LHCN-M2 (cell line): ENCODE data around the gene SFXN5. TPM values are rescaled to one million over a fixed set of nuclear protein-coding genes. Genes with fewer than 3 reads are reported as not detected.
A peak's percentile ranks its signal among the peaks of the same experiment; 100 is the strongest.

ENCODE experiments used
- DNase-seq: peaks from one replicate; pipeline ENCODE4 v3.0.0-alpha.2; 2012; ENCODE audit warnings: low read depth
- total RNA-seq: library from RNA; depleted of rRNA; stranded (reverse); fragments of >200 nt; gene quantifications from 2 replicates; pipeline ENCODE4 v1.2.3, GENCODE V29; 2014

Gene SFXN5
- total RNA-seq, 1 experiment from 2014 or later, result 12.9 TPM

DNA sequence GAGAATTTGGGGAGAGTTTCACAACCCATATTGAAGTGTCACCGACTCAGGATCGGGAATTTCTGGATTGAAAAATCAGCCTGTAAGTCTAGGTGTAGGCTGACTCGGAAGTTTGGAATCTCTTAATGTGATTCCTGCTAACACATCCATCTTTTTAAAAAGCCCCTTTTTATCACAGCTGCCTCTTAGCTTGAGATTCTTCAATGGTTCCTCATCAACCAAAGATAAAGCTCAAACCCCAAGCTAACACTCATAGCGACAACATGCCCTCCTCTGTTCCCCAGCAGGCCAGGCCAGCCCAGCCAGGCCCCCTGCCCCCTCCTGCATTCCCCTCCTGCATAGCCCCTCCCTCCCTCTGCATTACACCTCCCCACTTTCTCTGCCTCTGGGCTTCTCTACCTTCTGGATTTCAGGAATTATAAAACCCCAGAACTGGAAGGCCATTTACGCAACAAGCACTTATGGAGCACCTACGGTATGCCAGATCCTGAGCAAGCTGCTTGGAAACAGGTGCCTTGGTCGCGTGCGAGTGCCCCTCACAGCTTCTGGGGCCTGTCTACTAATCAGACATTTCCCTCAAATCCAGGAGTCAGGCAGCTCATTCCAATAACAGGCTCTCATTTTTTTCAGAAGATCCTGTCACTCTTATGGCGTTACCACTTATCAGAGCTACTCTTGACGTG lies 90.8 kb downstream of the SFXN5 start:
- DNase-seq, result peak; percentile 43

DNA sequence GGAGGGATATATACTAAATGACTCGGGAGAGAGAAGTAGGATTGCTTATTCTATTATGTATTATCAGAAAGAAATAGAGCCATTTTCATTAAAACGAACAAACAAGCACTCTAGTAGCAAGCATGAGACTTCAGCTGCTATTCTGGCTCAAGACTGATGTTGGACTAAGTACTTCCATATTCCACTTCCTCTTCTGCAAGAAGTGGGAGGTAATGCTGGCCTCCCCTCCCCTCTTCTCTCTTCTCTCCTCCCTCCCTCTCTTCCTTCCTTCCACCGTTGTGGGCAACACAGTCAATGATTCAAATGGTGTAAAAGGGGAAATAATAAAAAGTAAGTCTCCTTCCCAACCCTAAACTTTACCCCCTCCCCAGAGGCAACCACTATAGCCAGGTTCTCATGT lies 91.6 kb downstream of the SFXN5 start:
- no peak for DNase-seq

DNA sequence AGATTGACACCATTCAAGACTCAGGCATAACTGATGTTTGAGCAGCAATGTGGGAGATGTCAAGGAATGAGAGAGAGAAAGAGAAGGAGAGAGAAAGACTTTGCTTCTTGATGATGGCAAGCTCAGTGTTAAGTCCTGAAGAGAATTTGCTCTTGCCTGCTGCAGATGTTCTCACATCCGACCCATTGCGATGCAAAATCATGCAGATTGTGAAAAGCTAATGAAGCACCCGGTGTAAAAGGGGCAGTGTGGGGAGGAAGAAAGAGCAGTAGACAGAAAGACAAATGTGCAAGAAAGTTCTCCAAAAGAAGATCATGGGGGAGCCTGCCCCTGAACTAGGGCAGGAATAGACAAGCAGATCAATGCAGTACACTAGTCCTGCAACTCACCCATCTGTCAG lies 96.5 kb downstream of the SFXN5 start:
- DNase-seq, result no peak

DNA sequence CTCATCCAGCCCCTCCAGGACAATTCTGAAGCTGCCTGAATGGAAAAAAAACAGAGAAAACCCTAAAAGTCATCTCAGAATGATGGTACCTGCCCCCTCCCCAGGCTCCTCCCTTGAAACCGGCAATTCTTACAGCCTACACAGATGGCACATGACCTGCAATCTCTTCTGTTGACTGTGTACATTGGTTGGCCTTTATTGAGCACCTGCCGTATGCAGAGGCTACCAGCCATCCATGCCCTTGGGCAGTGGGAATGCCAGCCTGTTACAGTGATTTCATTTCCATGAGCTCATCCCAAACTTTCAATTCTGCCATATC lies 97.1 kb downstream of the SFXN5 start:
- DNase-seq, result no peak

DNA sequence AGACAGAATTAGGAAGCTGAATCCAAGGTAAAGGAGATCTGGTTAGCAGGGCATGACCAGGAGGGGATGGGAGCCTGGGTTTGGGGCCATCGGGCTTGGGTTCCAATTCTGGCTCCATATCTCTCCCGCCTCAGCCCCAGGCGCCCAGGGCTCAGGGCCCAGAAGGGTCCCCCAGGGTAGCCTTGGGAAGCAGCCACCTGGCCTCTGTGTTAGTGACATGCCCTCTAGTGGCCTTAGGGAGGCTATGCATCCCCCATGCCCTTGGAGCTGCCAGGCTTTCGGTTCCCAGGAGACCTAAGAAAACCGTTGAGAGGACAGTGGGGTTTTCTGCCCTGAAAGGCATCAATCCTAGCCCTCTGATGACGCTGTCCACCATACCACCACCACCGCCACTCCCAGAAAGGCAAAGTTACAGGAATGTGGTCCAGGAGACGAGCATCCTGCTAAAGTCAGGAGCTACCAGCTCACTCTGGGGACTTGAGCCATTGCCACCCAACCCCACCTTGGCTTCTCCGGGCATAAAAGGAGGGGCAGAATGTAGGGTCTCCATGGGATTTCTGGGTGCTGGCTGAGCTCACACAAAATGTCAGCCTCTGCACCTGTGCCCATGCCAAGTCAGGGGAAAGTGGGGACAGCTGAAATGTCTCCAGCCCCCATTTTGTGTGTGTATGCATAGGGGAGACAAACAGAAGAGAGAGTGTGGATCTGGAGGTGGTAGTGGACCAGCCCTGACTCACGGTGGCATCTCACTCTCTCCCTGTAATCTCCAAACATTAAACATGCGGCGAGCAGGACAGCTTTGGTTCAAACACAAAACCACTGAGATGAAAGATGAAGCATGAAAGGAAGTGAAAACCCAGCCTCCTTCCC lies 97.7 kb downstream of the SFXN5 start:
- peak; percentile 63 for DNase-seq

DNA sequence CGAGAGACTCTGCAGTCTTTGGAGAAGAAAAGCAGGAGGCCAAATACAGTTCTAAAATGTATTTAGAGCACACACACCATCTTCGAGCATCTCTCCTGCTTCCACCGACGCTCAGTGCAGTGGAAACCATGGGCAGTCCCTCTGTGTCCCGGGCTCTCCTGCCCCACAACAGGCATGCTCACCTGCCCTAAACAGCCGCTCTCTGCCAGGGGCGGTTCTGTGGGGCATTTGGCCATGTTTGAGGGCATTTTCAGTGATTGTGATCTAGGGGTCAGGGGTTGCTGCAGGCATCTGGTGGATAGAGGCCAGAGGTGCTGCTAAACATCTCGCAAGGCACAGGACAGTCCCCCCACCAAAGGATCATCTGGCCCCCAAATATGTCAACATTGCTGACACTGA lies 98.4 kb downstream of the SFXN5 start:
- no peak for DNase-seq

DNA sequence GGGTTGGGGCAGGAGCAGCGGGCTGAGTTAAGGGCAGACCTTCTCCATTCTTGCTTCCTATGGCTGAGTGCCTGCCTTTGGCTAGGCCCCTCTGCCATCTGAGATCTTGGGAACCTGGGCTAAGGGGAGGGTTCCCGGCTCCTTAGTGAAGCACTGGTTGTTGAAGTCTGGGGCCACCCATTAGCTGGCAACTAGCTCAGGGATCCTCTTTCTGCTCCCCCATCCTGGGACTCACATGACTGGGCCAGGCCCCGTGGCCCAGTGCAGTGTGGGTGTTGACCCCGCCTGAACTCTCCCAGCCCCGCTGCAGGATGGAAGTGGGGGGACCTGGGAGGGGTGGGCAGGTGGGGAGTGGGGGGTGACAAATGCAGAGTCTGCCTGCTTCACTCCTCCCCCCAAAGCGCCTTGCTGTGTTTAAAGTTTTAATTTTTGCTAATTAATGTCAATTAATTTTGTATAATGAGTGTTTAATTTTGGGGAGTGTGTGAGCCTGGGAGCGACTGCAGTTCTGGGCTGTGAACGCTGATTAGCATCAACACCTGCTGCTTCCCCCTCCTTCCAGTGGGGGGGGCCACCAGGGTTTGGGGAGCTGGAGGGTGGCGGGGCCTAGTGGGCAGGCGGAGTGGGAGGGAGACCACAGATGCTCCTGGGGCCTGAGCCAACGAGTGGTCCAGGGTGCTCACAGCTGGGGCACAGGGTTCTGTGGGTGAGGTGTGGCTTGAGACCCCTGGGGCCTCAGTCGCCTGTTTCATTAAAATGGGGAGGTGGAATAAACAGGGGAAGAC lies 99.0 kb downstream of the SFXN5 start:
- no peak for DNase-seq

DNA sequence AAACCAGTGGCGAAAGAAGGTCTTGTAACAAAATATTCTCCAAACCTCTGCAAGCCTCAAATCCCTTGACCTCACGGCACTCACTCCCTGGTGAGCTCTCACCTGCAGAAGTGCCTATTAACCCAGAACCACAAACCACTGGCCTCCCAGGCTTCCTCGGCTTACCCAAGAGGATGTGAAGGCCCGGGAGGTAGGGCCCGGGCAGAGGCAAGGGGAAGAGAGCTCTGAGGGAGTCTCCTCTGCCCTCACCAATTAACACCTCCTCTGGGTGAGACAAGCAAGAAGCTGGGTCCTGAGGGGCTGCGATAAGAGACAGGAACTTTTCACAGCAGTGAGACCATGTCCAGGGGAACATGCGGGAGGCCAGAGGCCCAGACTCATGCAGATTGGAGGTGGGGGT lies 100.5 kb downstream of the SFXN5 start:
- no peak for DNase-seq

DNA sequence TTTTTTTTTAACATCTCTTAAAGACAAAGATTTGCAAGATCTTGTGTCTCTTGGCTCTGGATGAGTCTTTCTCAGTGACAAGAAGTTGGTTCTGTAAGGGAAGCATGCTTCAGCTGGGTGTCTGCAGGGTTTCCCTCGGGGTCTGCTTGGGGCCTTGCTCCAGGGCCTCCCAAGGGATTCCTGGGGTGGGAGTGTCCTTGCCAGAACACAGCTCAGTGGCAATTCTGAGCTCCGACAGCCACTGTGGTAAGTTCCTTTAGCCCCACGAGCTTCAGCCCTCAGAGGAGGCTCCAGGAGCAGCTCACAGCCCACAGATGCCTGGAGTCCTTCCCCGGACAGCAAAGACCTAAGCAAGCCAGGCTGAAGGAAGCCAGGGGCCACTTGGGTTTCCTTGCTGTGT lies 101.8 kb downstream of the SFXN5 start:
- DNase-seq, result no peak

DNA sequence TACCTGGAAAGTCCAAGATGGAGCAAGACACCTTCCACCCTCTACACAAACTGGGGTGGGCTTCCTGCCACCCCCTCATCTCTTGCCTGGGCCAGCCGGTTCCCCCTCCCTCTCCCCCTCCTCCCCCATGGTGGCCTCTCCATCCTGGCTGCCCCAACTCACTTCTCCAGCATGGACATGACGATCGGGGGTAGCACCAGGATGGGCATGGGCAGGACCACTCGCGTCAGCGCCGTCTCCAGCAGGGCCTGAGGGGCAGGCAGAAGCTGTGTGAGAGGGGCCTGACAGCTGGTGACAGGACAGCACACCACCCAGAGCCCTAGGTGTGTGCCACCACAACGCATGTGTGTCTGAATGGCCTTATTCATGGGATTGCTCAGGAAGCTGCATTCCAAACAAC lies 103.2 kb downstream of the SFXN5 start:
- no peak for DNase-seq

DNA sequence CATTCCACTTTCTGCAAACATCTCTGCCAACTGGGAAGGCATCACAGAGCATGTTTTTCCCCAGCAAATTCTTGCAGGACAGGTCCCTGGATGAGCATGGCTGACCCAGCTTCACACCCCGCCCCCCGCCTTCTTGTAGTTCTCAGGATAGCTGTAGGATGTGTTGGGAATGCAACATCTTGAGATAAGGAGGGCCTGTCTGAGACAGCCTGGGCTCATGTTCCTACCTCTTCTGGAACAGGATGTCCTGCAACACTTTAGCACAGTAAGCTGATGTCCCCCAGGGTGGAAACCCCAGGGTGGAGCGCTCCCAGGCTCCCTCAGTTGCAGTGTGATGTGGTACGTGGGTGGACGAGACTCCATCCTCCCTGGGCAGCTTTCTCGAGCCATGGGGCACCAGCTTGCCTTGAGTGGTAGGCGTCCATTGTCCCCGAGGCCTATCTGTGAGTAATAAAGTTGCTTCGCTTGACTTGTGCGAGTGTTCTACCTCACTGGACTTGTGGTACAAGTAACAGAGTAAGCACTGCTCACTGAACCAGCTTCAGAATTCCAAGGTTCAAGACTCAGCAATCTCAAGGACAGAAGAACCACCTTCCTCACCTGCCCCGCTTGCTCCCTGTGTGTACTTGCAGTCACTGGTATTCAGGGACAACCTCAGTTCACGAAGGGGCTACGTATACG lies 105.6 kb downstream of the SFXN5 start:
- DNase-seq, result no peak

DNA sequence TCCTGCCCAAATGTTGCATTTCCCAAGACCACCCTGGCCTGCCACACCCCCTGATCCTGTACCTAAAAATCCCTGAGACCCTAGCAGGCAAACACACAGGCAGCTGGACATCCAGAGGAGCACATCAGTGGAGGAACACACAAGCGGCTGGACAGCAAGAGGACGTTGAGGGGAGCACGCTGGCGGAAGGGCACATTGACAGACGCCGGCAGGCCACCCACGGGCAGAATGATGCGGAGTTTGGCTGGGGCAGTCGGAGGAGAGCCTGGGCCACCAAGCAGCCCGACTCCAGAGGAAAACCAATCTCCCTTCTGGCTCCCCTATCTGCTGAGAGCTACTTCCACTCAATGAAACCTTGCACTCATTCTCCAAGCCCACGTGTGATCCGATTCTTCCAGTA lies 106.5 kb downstream of the SFXN5 start:
- DNase-seq, result no peak

DNA sequence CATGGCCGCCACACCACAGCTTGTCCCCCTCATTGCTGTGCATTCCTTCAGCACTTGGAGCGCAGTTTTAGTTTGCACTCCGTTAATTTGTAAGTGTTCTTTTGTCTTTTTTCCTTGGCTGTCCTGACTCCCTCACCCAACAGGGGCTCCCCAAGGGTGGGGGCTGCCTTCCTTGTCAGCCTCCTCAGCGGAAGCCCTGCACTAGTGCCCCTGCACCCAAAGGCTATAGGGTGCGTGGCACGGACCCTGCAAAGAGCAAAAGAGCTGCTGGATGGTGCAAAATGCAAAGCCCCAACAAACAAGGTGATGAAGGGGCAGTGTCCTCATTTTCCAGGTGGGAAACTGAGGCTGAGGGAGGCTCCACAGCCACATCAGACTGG lies 107.4 kb downstream of the SFXN5 start:
- no peak for DNase-seq

DNA sequence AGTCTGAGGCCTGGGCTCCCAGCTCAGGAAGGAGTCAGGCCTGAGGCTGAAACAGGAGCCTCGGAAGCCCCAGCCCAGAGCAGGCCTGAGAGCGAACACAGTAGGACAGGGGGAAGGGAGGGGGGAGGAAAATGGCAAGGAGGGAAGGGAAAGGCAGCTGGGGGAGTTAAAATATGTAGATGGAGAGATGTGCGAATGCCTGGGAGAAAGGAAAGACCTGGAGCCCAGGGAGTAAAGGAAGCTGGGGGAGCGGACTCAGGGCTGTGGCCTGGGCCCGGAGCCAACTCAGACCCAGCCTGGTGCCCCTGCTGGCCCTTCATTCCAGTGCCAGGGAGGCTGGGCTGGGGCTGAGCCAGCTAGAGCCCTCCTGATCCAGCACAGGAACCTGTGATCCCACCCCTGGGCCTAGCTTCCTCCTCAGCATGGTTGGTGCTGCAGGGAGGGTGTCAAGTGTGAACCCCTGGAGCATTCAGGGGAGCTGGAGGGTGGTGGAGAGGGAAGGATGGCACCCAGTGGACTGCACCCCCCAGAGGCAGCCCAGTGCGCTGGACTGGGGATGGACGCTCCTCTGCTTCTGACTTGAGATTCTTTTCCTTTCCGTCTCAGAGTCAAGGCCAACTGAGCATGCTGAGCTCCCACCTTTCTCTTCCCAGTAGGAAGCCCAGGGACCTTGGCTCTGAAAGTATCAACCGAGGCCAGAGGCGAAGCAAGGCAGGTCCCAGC lies 107.9 kb downstream of the SFXN5 start:
- no peak for DNase-seq

DNA sequence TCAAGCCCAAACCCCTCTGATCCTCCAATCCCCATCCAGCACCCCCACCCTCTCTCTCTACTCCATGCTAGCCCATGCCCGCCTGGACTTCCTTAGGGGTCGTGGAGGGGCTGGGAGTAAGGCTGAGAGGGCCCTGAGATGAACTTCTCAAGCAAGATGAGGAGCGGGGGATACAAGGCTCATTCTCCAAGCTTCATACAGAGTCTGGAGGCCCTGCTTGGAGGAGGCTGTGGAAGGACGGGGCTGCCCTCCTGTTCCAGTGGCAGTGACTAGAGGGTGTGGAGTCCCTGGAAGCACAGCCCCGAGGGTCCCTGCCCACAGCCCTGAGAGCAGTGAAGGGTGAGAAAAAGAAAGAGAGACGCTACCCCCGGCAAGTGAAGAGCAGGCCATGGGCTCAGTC lies 108.6 kb downstream of the SFXN5 start:
- DNase-seq, result no peak

DNA sequence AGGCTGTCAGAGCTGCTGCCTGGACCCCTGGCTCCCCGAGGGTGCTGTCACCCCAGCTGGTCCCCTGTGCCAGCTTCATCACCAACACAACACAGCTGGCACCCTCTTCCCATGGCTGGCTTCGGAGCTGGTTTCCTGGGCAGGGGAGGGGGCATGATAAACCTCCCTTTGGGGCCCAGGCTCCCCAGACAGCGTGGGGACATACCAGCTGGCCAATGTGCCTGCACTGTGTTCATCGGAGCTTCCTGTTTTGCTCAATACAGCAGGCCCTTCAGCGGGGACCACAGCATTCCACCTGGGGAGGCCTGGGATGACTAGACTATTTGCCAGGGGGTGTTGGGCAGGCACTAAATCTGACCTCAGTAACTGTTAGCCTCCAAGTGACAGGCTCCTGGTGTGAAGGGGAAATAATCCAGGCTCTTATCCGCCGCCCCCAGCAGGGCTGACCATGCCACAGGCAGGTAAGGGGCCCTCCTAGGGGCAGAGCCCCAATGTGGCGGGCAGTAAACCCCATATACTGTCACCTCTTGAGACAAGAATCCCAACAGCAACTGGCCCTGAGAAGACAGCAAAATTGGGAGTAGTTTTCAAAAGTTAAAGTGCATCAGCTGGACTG lies 109.6 kb downstream of the SFXN5 start:
- DNase-seq, result no peak

DNA sequence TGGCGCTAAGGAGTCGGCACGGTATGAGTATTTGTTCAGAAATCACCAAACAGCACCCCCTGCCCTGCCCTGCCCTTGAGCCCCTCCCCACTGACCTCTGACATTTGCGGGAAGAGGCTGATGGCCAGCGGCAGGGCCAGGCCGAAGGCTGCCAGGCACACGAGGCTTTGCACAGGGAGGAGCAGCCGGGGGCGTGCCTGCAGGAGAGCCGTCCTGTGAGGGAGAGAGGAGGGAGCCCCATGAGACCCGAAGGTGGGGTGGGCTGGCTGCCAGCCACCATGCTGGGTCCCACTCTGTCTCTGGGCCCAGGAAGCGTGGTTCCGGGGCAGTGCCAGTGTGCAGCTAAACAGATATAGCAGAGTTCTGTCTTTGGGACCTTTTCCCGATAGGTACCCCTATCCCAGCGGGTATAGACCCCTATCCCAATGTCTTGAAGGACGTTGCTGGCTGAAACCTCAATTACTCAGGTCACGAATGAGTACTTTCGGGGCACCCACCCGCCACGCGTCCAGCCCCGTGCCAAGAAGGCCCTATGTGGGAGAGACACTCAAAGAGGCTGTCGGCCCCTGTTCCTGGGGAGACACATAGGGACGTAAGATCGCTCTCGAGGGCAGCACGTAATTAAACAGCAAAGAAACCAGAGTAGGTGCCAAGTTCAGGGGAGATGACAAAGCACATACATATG lies 110.3 kb downstream of the SFXN5 start:
- DNase-seq, result no peak

DNA sequence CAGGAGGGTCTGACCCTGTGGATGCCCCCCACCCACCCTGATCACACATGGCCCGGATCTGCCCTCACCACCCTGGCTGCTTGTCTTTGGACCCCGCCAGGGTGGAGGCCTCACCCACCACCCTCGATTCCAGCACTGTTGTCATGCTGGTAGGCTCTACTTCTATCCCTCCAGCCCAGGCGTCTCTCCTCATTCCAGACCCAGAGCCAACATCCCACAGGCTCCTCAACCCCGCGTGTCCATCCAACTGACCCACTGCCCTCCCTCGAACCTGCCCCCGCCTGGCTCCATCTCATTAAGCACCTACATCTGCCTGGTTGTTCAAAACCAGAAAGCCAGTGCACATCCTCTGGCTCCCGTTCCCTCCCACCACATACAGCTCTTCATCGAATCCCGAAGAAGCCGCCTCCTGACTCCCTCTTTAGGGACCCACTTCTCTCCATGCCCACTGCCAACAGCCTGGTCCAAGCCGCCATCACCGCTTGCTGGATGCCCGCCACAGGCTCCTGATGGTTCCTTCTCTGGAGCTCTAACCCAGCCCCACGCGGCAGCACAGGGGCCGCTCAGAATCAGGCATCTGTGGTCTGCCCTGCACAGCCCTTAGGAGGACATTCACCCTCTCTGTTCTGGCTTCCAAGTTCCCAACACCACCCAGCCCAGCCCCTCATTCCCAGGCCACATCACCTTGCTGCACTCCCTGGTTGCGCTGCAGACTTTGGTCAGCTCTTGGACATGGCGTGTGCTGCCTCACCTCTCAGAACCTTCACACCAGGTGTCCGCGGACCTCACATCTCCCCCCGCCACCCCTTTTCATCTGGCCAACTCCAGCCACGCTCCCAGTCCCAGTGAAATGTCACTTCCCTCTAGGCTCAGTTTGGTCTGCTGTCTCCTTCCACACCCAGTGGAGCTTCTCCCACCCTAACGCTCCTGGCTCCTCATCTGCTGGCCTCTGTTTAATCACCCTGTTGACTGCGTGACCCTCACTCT lies 111.2 kb downstream of the SFXN5 start:
- no peak for DNase-seq

DNA sequence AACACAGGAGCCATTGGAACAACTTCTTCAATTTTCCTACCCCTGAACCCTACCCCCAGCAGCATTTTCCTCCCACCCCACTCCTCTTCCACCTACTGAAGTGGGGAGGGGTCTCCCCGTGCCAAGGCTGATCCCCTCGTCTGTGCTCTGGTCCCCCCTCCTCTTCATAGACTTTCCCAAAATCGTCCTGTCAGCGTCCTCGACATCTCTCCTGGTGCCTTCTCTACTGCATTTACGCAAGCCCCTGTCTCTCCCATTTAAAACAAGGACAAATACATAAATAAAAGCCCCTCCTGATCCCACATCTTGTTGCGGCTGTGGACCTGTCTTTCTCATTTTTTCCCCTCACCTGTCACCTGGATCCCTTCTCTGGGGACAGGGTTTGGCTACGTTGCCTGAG lies 112.0 kb downstream of the SFXN5 start:
- no peak for DNase-seq
